Measurements from ENCODE around the gene TCERG1L.
"Not testable (repeated sequence)": the region's sequence is repeated elsewhere in the genome, so short reads cannot be mapped to it uniquely, and the experiment has no call there.

Gene TCERG1L

GRCh38 chr10:131141645-131142516, 169.6 kb downstream of the TCERG1L start:
- peak; percentile 76 for DNase-seq

GRCh38 chr10:131141207-131141606, 170.3 kb downstream of the TCERG1L start:
- no peak for DNase-seq

GRCh38 chr10:131140606-131141005, 170.9 kb downstream of the TCERG1L start:
- no peak for DNase-seq

- no peak for DNase-seq
These were observed 174.3 kb downstream of the TCERG1L start for GRCh38 chr10:131137223-131137622.

- not testable (repeated sequence) for DNase-seq
These were observed 175.2 kb downstream of the TCERG1L start for GRCh38 chr10:131136336-131136735.

GRCh38 chr10:131135716-131136115, 175.8 kb downstream of the TCERG1L start:
- no peak for DNase-seq

- no peak for DNase-seq
These were observed 176.9 kb downstream of the TCERG1L start for GRCh38 chr10:131134651-131135050.

GRCh38 chr10:131134001-131134576, 177.4 kb downstream of the TCERG1L start:
- no peak for DNase-seq

GRCh38 chr10:131132681-131133080, 178.8 kb downstream of the TCERG1L start:
- DNase-seq: no peak

GRCh38 chr10:131131726-131132591, 179.6 kb downstream of the TCERG1L start:
- DNase-seq: no peak

GRCh38 chr10:131130025-131130424, 181.5 kb downstream of the TCERG1L start:
- no peak for DNase-seq

- DNase-seq: no peak
These were observed 182.0 kb downstream of the TCERG1L start for GRCh38 chr10:131129544-131129943.

- no peak for DNase-seq
These were observed 182.8 kb downstream of the TCERG1L start for GRCh38 chr10:131128731-131129130.

GRCh38 chr10:131127610-131128009, 183.9 kb downstream of the TCERG1L start:
- no peak for DNase-seq

GRCh38 chr10:131127138-131127589, 184.4 kb downstream of the TCERG1L start:
- no peak for DNase-seq

GRCh38 chr10:131126321-131127137, 185.0 kb downstream of the TCERG1L start:
- DNase-seq: peak; percentile 16

- no peak for DNase-seq
These were observed 185.9 kb downstream of the TCERG1L start for GRCh38 chr10:131125511-131126225.

GRCh38 chr10:131124945-131125344, 186.6 kb downstream of the TCERG1L start:
- no peak for DNase-seq

- DNase-seq: no peak
These were observed 188.0 kb downstream of the TCERG1L start for GRCh38 chr10:131123496-131123895.

- no peak for DNase-seq
These were observed 189.9 kb downstream of the TCERG1L start for GRCh38 chr10:131121511-131122035.

GRCh38 chr10:131119626-131120355, 191.7 kb downstream of the TCERG1L start:
- DNase-seq: no peak
